SK-N-SH (cell line): Measurements from ENCODE around the gene LIMK1.

Experiments
- CTCF ChIP-seq: fragments of 200-600 bp; sonication (generic); IDR thresholded peaks from 2 replicates; pipeline ENCODE4 v1.6.1; 2017; ENCODE audit warnings: antibody characterized with exemption, mild to moderate bottlenecking, moderate library complexity
- EP300 ChIP-seq, 2 experiments: IDR thresholded peaks; 2 replicates each; pipeline versions ENCODE4 v1.4.0 to v1.6.1; 2012; ENCODE audit warnings: borderline replicate concordance in 1 of 2, low read depth in 1 of 2, low read length in 1 of 2
- FOSL2 ChIP-seq: IDR thresholded peaks from 2 replicates; pipeline ENCODE4 v1.4.0; 2012; ENCODE audit warnings: low read depth, mild to moderate bottlenecking, moderate library complexity, borderline replicate concordance
- POLR2AphosphoS5 ChIP-seq: IDR thresholded peaks from 2 replicates; pipeline ENCODE4 v1.6.1; 2012; ENCODE audit warnings: low read depth, low read length
- USF2 ChIP-seq: fragments of 150-350 bp; IDR thresholded peaks from 2 replicates; pipeline ENCODE4 v1.6.1; 2017; ENCODE audit warnings: antibody characterized with exemption, low read length, low read depth, borderline replicate concordance

- TF ChIP-seq CTCF (no peak), POLR2AphosphoS5 (no peak), EP300 (IDR thresholded peaks at IDR 0.05; ENCODE audit: borderline replicate concordance in 1 of 2, low read depth in 1 of 2, low read length in 1 of 2) (no peak), FOSL2 (no peak), USF2 (no peak)
These were observed 33.4 kb upstream of the LIMK1 start for GRCh38 chr7:74049997-74050798.
